Hematopoietic multipotent progenitor cell treated with erythropoietin and hydrocortisone succinate and interleukin-3 and kit ligand, for 8 days (in vitro differentiated cells): ENCODE measurements around the gene PITPNC1.
"Not testable (repeated sequence)": the region's sequence is repeated elsewhere in the genome, so short reads cannot be mapped to it uniquely, and the experiment has no call there.

Experiments used
- DNase-seq: peaks from one replicate; pipeline ENCODE4 v3.0.0-alpha.2; 2015

PITPNC1 gene

GRCh38 chr17:67372751-67373150 is 4.3 kb upstream of the PITPNC1 start:
- DNase-seq = no peak

GRCh38 chr17:67374329-67375053 is 2.6 kb upstream of the PITPNC1 start:
- peak; percentile 95 for DNase-seq

- DNase-seq = no peak
Measured at GRCh38 chr17:67375054-67375427, 2.0 kb upstream of the PITPNC1 start.

GRCh38 chr17:67375716-67376115 is 1.4 kb upstream of the PITPNC1 start:
- no peak for DNase-seq

GRCh38 chr17:67376415-67376736 is 705 bp upstream of the PITPNC1 start:
- DNase-seq = no peak

GRCh38 chr17:67377488-67378453 is 690 bp downstream of the PITPNC1 start:
- no peak for DNase-seq

GRCh38 chr17:67378454-67379250 is 1.6 kb downstream of the PITPNC1 start:
- peak; percentile 61 for DNase-seq

- no peak for DNase-seq
Measured at GRCh38 chr17:67379251-67379630, 2.2 kb downstream of the PITPNC1 start.

GRCh38 chr17:67381929-67382257 is 4.8 kb downstream of the PITPNC1 start:
- DNase-seq = no peak

- DNase-seq = no peak
Measured at GRCh38 chr17:67385122-67385988, 8.3 kb downstream of the PITPNC1 start.

GRCh38 chr17:67386965-67387551 is 10.0 kb downstream of the PITPNC1 start:
- DNase-seq = peak; percentile 55

GRCh38 chr17:67388536-67388935 is 11.5 kb downstream of the PITPNC1 start:
- not testable (repeated sequence) for DNase-seq

GRCh38 chr17:67388986-67389385 is 11.9 kb downstream of the PITPNC1 start:
- no peak for DNase-seq

GRCh38 chr17:67390006-67390645 is 13.0 kb downstream of the PITPNC1 start:
- DNase-seq = no peak

GRCh38 chr17:67390646-67391361 is 13.7 kb downstream of the PITPNC1 start:
- DNase-seq = no peak

- DNase-seq = no peak
Measured at GRCh38 chr17:67392111-67392510, 15.0 kb downstream of the PITPNC1 start.

- DNase-seq = no peak
Measured at GRCh38 chr17:67393809-67394397, 16.8 kb downstream of the PITPNC1 start.

GRCh38 chr17:67399676-67400075 is 22.6 kb downstream of the PITPNC1 start:
- DNase-seq = no peak

- DNase-seq = no peak
Measured at GRCh38 chr17:67400193-67400592, 23.1 kb downstream of the PITPNC1 start.

- DNase-seq = no peak
Measured at GRCh38 chr17:67401106-67401505, 24.0 kb downstream of the PITPNC1 start.
